Measurements from ENCODE around the gene PSG4. TPM values are rescaled to one million over a fixed set of nuclear protein-coding genes. Genes with fewer than 3 reads are reported as not detected.
"Not testable (repeated sequence)": the region's sequence is repeated elsewhere in the genome, so short reads cannot be mapped to it uniquely, and the experiment has no call there.

PSG4 gene
- 0.40 TPM in 1 of 2 replicates, not detected in the other for total RNA-seq

GRCh38 chr19:43205471-43206105 lies at the start of gene PSG4:
TSS of gene PSG4 (minus strand) at chr19:43205638. CDS start at chr19:43205536, 102 bp downstream.
- DNase-seq (ENCODE audit: low read depth in 2 of 2) = peak; percentile 26 to 30

GRCh38 chr19:43251428-43251827 lies 46.0 kb upstream of the PSG4 start:
- not testable (repeated sequence) for DNase-seq (ENCODE audit: low read depth in 2 of 2)

- not testable (repeated sequence) for DNase-seq (ENCODE audit: low read depth in 2 of 2)
Measured at GRCh38 chr19:43250296-43250695, 44.9 kb upstream of the PSG4 start.

GRCh38 chr19:43248635-43249002 lies 43.2 kb upstream of the PSG4 start:
- not testable (repeated sequence) for DNase-seq (ENCODE audit: low read depth in 2 of 2)

- not testable (repeated sequence) for DNase-seq (ENCODE audit: low read depth in 2 of 2)
Measured at GRCh38 chr19:43247243-43247880, 41.9 kb upstream of the PSG4 start.

GRCh38 chr19:43245848-43246247 lies 40.4 kb upstream of the PSG4 start:
- not testable (repeated sequence) for DNase-seq (ENCODE audit: low read depth in 2 of 2)

GRCh38 chr19:43242211-43242610 lies 36.8 kb upstream of the PSG4 start:
- not testable (repeated sequence) for DNase-seq (ENCODE audit: low read depth in 2 of 2)

- not testable (repeated sequence) for DNase-seq (ENCODE audit: low read depth in 2 of 2)
Measured at GRCh38 chr19:43238213-43238612, 32.8 kb upstream of the PSG4 start.

- not testable (repeated sequence) for DNase-seq (ENCODE audit: low read depth in 2 of 2)
Measured at GRCh38 chr19:43235686-43236085, 30.2 kb upstream of the PSG4 start.

GRCh38 chr19:43229315-43229714 lies 23.9 kb upstream of the PSG4 start:
- DNase-seq (ENCODE audit: low read depth in 2 of 2) = peak in 1 of 2 donors; percentile 50

GRCh38 chr19:43228730-43229129 lies 23.3 kb upstream of the PSG4 start:
- peak in 1 of 2 donors; percentile 12 for DNase-seq (ENCODE audit: low read depth in 2 of 2)

- DNase-seq (ENCODE audit: low read depth in 2 of 2) = not testable (repeated sequence)
Measured at GRCh38 chr19:43226986-43227385, 21.5 kb upstream of the PSG4 start.

- DNase-seq (ENCODE audit: low read depth in 2 of 2) = no peak
Measured at GRCh38 chr19:43224855-43225253, 19.4 kb upstream of the PSG4 start.

GRCh38 chr19:43224201-43224854 lies 18.9 kb upstream of the PSG4 start:
- peak; percentile 19 to 59 for DNase-seq (ENCODE audit: low read depth in 2 of 2)

GRCh38 chr19:43221891-43222290 lies 16.5 kb upstream of the PSG4 start:
- DNase-seq (ENCODE audit: low read depth in 2 of 2) = not testable (repeated sequence)

- DNase-seq (ENCODE audit: low read depth in 2 of 2) = not testable (repeated sequence)
Measured at GRCh38 chr19:43219136-43219535, 13.7 kb upstream of the PSG4 start.

- not testable (repeated sequence) for DNase-seq (ENCODE audit: low read depth in 2 of 2)
Measured at GRCh38 chr19:43215881-43216280, 10.4 kb upstream of the PSG4 start.

GRCh38 chr19:43207991-43208390 lies 2.6 kb upstream of the PSG4 start:
- DNase-seq (ENCODE audit: low read depth in 2 of 2) = no peak

GRCh38 chr19:43207174-43207573 lies 1.7 kb upstream of the PSG4 start:
- peak; percentile 25 to 44 for DNase-seq (ENCODE audit: low read depth in 2 of 2)

- DNase-seq (ENCODE audit: low read depth in 2 of 2) = not testable (repeated sequence)
Measured at GRCh38 chr19:43203611-43204010, 1.8 kb downstream of the PSG4 start.

- DNase-seq (ENCODE audit: low read depth in 2 of 2) = not testable (repeated sequence)
Measured at GRCh38 chr19:43201891-43202290, 3.5 kb downstream of the PSG4 start.

GRCh38 chr19:43201337-43201801 lies 4.1 kb downstream of the PSG4 start:
- DNase-seq (ENCODE audit: low read depth in 2 of 2) = peak; percentile 44 to 57
